H7 (cell line): ENCODE measurements around the gene SETD5. TPM values are rescaled to one million over a fixed set of nuclear protein-coding genes. Genes with fewer than 3 reads are reported as not detected.

ENCODE experiments used
- DNase-seq: peaks from one replicate; pipeline ENCODE4 v3.0.0; 2012
- H3K27me3 ChIP-seq: 2 replicates; pipeline ENCODE4 v1.6.0; 2011; ENCODE audit warnings: mild to moderate bottlenecking, low read length; ENCODE audit not compliant: control insufficient read depth, insufficient read depth
- H3K36me3 ChIP-seq: replicated peaks from 2 replicates; pipeline ENCODE4 v1.5.1; 2011; ENCODE audit warnings: low read length; ENCODE audit not compliant: control insufficient read depth, insufficient read depth
- H3K4me3 ChIP-seq: 2 replicates; pipeline ENCODE4 v1.5.1; 2011; ENCODE audit warnings: low read depth, mild to moderate bottlenecking, control low read depth, low read length, moderate library complexity; ENCODE audit not compliant: insufficient read depth
- total RNA-seq: library from RNA; depleted of rRNA; stranded (reverse); fragments of >200 nt; shearing (Covaris generic); gene quantifications from 2 replicates; pipeline ENCODE4 v1.2.3, GENCODE V29; 2014

Gene SETD5
- total RNA-seq, 1 experiment from 2014 or later, result 99.8 TPM

DNA sequence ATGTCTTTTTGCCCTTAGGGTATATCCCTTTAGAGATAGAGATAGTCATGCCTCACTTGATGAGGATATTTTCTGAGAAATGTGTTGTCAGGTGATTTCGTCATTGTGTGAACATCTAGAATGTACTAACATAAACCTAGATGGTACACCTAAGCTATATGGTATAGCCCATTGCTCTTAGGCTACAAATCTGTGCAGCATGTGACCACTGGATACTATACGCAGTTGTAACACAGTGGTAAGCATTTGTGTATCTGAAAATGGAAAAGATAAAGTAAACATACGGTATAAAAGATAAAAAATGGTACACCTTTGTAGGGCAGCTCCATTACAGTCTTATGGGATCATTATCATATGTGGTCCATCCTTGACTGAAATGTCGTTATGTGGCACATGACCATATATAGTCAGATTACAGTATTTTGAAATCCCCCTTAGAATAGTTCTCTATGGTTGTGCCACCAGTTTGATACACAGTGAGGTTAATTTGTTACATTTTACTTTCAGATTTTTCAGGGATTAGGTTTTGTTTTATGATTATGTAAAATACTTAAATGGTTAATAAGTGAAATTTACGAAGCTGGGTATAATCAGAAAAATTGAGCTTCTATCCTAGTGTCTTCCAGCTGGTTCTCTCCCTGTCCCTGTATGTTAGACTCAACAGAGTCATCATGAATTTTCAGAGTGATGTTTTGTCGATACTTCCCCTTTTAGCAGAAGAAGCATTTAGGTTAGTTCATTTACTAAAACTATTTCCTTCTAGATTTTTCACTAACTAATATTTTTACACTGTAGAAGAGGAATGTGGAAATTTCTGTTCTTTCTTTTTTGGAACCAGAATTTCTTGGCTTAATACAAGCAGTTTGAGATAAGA lies 12.8 kb downstream of the SETD5 start:
- H3K27me3 ChIP-seq, result no peaks in the 10 kb centered on the region
- no peak for DNase-seq
- H3K4me3 ChIP-seq, result no peak overlapping the region
- no peaks in the 10 kb centered on the region for H3K36me3 ChIP-seq

DNA sequence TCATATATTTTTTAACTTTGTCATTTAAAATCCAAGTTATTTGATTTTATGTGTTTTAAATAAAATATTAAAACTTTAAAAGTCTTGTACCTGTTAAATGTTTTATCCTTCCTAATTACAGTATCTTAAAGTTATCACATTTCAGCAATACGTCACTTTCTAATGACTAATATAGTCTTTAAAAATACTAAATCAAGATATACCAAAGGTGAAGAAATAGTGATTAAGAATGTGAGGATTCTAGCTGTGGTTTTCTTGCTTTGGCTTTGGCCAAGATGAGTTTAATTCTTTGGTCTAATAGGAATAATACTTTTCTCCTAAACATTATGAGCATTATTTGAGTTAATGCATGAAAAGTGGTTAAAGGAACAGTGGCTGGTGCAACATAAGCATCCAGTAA lies 13.9 kb downstream of the SETD5 start:
- no peaks in the 10 kb centered on the region; the same call in 1 of the 2 replicates for H3K36me3 ChIP-seq
- no peak overlapping the region for H3K4me3 ChIP-seq
- no peaks in the 10 kb centered on the region for H3K27me3 ChIP-seq
- DNase-seq, result no peak

DNA sequence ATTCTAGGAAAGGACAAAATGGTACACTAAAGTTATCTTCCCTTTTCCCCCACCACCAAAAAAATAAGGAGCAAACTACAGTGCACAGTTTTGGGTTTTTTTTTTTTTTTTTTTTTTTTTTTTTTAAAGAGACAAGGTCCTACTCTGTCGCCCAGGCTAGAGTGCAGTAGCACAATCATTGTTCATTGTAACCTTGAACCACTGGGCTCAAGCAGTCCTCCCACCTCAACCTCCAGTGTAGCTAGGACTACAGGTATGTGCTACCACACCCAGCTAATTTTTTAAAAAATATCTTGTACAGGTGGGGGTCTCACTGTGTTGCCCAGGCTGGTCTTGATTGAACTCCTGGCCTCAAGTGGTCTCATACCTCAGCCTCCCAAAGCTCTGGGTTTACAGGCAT lies 14.9 kb downstream of the SETD5 start:
- Histone ChIP-seq H3K27me3 (no peaks in the 10 kb centered on the region), H3K36me3 (no peaks in the 10 kb centered on the region; the same call in 1 of the 2 replicates), H3K4me3 (no peak overlapping the region)
- DNase-seq, result no peak

DNA sequence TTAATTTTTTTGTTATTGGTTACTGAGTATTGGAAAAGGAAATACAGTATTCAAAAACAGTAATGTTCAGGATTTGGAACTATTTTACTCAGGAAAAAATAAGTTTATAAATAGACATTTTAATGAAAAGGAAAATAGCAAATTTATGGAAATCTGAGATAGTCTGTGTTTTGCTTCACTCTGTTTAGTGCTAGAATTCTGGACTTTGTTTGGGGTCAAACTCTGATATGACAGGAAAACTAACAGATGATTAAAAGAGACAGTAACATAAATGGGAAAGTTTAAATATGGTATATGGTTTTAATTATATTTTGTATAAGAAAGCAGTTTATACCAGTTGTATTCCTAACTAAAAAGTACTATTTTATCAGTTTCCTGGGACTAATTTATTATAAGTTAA lies 17.4 kb downstream of the SETD5 start:
- DNase-seq, result no peak
- Histone ChIP-seq H3K27me3 (no peaks in the 10 kb centered on the region), H3K4me3 (no peak overlapping the region), H3K36me3 (no peaks in the 10 kb centered on the region; the same call in 1 of the 2 replicates)

DNA sequence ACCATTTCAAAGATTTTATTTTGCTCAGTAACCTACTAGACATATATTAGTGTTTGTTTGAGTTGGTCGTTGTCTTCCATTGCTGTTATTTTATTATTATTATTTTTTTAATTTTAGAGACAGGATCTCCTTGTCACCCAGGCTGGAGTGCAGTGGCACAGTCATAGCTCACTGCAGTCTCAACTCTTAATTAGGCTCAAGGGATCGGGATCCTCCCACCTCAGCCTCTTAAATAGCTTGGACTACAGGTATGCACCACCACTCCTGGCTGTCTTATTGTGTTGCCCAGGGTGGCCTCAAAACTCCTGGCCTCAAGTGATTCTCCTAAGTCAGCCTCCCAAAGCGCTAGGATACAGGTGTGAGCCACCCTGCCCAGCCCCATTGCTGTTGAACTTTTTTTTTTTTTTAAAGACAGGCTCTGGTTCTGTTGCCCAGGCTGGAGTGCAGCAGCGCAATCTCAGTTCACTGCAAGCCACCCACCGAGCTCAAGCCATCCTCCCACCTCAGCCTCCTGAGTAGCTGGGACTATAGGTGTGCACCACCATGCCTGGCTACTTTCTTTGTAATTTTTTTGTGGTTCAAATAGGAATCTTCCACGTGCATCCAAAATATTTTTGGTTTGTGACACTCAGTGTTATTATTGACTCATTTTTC lies 18.2 kb downstream of the SETD5 start:
- no peak for DNase-seq
- Histone ChIP-seq H3K27me3 (no peaks in the 10 kb centered on the region), H3K36me3 (no peaks in the 10 kb centered on the region; the same call in 1 of the 2 replicates), H3K4me3 (no peak overlapping the region)

DNA sequence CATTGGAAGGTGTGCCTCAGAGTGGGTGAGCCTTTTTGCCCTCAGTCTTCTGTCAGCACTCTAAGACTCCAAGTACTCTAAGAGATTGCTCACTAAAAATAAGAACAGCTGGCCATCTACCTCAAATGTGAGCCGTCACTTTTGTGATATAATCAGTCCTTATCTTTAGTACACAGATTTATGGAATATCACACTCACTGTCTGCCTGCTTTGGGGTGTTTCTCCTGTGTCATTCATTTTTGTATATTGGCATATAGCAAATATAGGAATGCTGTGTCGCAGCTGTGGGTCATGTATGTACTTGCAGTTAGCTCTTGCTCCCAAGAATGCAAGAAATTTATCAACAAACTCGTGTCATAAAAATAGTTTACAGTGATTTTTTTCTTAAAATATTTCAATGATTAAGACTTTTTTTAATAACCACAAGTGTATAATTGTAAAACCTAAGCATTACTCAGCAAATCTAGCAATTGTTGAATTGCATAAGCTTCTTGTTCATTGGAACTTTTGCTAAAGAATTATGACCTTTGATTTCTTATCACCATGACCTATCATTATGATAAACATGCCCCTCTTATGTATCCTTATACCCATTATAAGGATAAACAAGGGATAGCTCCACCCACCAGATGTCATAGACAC lies 18.8 kb downstream of the SETD5 start:
- Histone ChIP-seq H3K4me3 (no peak overlapping the region), H3K27me3 (no peaks in the 10 kb centered on the region), H3K36me3 (no peaks in the 10 kb centered on the region; the same call in 1 of the 2 replicates)
- no peak for DNase-seq

DNA sequence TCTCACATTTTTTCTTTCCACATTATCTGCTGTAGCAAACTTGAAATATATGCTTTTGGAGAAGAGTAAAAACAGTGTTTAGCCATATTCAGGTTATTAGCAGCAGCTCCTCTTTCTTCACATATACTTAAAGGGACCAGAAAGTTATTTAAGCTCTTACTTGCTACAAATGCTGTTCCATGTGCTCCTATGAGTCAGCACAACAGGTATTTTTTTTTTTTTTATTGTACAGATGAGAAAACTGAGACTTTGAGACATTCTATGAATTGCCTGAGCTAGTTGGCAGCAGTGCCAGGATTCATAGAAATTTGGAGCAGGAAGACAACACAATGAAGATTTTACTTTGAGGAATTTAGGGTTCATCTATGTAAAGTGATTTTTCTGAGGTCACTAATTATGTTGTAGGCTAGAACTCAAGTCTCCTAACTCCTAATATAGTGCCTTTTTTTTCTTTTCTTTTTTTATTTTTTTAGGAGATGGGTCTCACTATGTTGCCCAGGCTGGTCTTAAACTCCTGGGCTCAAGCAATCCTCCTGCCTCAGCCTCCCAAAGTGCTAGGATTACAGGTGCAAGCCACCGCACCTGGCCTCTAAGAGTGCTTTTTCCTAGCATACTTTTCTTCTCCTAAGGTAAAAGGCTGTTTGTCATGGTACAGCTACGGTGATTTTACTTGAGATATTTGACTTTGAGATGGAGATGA lies 23.6 kb downstream of the SETD5 start:
- Histone ChIP-seq H3K4me3 (no peak overlapping the region), H3K27me3 (no peaks in the 10 kb centered on the region), H3K36me3 (peaks cover 2% of the 10 kb centered on the region; the same call in 1 of the 2 replicates)
- no peak for DNase-seq

DNA sequence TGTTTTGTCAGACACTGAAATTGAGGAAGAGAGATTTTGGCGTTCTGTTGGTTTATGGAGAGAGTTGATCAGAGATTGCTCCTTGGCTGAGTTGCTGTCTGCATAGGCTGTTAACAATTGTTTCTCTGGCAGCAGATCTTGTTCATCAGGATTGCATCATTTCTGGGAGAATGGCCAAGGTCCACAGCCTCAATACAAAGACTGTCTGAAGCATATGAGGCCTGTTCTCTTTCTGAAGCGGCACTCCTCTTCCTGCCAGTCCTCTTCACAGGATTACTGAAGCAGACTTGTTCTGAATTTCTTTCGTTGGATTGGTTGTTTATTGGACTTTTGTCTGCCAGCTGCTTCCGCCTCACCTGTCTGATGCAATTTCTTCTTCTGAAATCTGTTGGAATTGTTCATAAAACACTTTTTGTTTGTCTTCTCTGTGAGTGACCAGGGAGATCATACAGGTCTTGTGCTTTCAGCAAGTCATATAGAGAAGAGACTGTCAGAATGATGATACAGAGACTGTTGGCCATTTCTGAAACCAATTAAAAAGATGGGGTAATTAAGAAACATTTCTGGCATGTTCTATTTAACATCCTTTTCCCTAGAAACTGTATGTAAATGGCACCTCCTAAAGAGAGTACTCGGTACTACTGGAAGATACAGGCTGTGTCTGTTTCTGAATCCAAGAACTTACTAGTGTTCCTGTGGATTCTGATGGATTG lies 25.5 kb downstream of the SETD5 start:
- Histone ChIP-seq H3K36me3 (peaks cover 8% of the 10 kb centered on the region), H3K4me3 (no peak overlapping the region), H3K27me3 (no peaks in the 10 kb centered on the region)
- DNase-seq, result peak; percentile 46

DNA sequence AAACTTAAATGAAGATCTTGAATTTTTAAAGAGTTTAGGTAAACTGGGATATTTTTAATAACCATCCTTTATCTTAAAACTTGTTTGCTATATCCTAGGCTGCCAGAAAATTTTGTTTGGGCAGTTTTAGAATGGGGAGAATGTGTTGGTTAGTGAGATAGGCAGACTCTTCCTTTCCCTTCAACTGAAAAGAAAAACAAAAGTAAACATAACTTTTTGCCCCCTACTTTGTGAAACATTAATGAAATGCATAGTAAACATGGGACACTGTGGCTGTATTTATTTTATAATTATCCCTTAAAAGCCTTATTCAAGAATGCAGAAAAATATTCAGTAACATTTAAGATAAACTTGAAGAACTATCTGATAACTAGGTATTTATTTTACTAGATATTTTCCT lies 31.0 kb downstream of the SETD5 start:
- no peak for DNase-seq
- peaks cover 45% of the 10 kb centered on the region for H3K36me3 ChIP-seq
- no peak overlapping the region for H3K4me3 ChIP-seq
- H3K27me3 ChIP-seq, result no peaks in the 10 kb centered on the region

DNA sequence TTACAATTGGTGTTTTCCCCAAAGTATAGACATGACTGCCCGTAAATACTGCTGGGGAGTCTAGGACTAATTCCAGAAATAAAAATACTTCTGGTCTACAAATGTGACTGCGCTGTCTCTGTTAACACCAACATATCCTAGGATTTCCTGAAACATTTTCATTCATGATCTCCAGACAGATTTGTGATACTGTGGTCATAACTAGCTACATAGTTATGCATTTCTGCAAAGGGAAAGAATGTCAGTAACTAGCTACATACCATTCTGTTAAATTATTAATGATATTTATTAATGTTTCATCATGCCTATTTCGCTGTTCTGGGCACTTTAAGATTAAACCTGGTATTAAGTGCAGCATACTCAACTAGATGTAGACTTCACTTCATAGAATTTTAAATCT lies 33.3 kb downstream of the SETD5 start:
- H3K4me3 ChIP-seq, result no peak overlapping the region
- no peaks in the 10 kb centered on the region for H3K27me3 ChIP-seq
- H3K36me3 ChIP-seq, result peaks cover 62% of the 10 kb centered on the region

DNA sequence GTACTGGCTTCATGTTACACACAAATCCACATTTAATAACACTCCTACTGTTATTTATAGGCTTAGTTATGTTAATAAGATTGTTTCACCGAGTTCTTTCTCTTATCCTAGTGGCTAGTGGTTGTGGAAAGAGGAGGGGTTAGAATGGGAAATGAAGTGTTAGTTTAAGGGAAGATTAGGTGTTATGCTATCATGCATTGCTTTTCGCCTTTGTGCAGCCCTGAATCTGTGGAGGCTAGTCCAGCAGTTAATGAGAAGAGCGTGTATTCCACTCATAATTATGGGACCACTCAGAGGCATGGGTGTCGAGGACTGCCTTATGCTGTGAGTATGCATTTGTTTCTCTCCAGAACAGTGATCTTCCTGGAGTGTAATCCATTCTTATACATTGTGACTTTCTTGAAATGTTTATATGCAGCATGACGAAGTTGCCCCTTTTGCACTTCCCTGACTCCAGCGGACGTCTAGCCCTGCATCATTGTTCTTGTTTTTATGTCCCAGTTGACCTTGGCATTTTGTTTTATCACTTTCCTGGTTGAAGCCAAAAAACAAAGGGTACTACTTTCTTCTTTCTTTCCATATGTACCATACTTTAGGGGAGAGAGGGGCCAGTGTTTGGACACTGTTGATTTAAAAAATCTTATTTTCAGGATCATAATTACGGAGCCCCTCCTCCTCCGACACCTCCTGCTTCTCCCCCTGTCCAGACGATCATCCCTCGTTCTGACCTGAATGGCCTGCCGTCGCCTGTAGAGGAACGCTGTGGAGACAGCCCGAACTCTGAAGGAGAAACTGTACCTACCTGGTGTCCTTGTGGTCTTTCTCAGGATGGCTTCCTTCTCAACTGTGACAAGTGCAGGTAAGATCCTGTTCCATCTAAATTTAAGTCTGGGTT lies 36.5 kb downstream of the SETD5 start:
- DNase-seq, result no peak
- H3K36me3 ChIP-seq, result peaks cover 62% of the 10 kb centered on the region

More for the DNA sequence above, 33.3 kb downstream of the SETD5 start:
- DNase-seq, result no peak

DNA sequence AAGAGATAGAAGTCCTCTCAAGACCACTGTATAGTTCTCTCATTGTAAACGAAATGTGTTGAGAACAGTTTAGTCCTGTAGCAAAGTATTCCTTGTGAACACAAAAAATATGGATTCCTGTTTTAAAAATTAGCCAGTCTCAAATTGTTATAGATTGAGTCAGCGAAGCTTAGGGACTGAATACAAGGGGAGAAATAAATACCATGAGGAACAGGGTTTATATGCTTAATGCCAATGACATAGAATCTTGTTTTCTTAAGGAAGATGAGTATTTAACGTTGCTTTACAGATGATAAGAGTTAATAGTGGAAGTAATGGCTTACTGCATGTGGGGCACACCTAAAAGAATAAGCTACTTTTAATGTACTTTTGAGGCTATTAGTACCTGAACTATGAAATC lies 37.9 kb downstream of the SETD5 start:
- no peak for DNase-seq
- Histone ChIP-seq H3K27me3 (no peaks in the 10 kb centered on the region), H3K36me3 (peaks cover 57% of the 10 kb centered on the region), H3K4me3 (no peak overlapping the region)

More for the DNA sequence above, 36.5 kb downstream of the SETD5 start:
- no peak overlapping the region for H3K4me3 ChIP-seq
- H3K27me3 ChIP-seq, result no peaks in the 10 kb centered on the region

DNA sequence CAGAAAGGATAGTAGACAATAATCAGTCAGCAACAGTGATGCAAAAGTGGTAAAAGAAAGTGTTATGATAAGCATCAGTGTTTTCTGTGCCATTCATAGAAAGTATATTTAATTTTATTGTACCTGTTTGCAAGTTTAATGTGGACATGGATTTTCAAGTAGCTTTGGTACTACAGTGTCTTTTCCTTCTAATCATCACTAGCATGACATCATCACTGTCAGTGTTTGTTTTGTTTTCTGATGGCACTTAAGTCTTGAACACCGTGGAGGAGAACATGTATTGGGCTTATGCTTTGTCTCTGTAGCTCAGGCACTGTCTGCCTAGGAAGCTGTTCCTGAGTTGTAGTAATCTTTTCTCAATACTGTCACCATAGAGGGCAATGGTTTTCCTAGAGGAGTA lies 41.9 kb downstream of the SETD5 start:
- no peak for DNase-seq
- Histone ChIP-seq H3K4me3 (no peak overlapping the region), H3K27me3 (no peaks in the 10 kb centered on the region), H3K36me3 (peaks cover 58% of the 10 kb centered on the region)
